Loucy (cell line): ENCODE results near the gene CWC25.

ENCODE experiments used
- CTCF ChIP-seq: fragments of 200-600 bp; sonication (generic); conservative IDR thresholded peaks from 2 replicates; pipeline ENCODE4 v1.5.1; 2014; ENCODE audit warnings: mild to moderate bottlenecking, antibody characterized with exemption, low read length
- EZH2phosphoT487 ChIP-seq: fragments of 200-600 bp; IDR thresholded peaks from 2 replicates; pipeline ENCODE4 v1.6.1; 2018; ENCODE audit warnings: antibody characterized with exemption, mild to moderate bottlenecking, moderate library complexity, borderline replicate concordance

- TF ChIP-seq CTCF, result peak; percentile 59
- no peak for TF ChIP-seq EZH2phosphoT487
Measured at GRCh38 chr17:38871247-38872015, 46.3 kb upstream of the CWC25 start.
